MV-4-11 (cell line): ENCODE data around the gene NRXN3.

Source experiments
- DNase-seq: peaks from one replicate; lab custom pipeline; 2025; lab: John Stamatoyannopoulos, UW

The NRXN3 gene

DNA sequence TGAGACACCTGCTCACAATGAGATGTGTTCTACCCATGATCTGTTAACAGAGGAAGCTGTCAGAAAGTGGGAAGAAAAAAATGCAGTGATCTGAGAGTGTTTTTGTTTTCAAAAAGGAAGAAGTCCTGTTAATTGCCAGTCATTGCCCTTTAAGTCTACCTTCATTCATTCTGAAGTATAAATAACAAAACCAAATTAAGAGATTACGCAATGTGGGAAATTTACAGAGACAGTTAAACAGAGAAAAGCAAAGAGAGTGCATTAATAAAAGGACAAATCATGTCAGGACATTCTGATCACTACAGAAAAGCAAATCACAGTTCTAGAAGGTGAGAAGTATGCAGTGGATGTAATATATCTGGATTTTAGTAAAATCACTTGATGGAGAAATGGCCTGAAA lies 154.2 kb downstream of the NRXN3 start:
- DNase-seq, result no peak

DNA sequence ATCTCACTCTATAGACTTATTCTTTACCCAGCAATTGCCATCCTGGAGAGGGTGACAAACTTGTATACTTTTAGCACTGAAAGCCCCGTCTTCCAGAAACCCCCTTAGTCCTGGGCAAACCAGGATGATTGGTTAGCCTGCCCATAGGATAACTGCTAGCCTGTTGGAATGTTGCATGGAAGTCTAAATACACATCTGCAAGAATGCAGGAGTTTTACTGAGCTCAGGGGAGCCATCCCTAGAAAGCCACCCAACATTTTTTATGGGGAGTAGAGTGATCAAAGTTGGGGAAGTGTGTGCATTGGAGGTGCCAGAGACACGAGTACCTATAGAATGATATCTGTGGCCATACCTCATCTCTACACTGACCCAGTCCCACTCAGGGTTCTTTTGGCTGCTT lies 155.7 kb downstream of the NRXN3 start:
- DNase-seq, result no peak

DNA sequence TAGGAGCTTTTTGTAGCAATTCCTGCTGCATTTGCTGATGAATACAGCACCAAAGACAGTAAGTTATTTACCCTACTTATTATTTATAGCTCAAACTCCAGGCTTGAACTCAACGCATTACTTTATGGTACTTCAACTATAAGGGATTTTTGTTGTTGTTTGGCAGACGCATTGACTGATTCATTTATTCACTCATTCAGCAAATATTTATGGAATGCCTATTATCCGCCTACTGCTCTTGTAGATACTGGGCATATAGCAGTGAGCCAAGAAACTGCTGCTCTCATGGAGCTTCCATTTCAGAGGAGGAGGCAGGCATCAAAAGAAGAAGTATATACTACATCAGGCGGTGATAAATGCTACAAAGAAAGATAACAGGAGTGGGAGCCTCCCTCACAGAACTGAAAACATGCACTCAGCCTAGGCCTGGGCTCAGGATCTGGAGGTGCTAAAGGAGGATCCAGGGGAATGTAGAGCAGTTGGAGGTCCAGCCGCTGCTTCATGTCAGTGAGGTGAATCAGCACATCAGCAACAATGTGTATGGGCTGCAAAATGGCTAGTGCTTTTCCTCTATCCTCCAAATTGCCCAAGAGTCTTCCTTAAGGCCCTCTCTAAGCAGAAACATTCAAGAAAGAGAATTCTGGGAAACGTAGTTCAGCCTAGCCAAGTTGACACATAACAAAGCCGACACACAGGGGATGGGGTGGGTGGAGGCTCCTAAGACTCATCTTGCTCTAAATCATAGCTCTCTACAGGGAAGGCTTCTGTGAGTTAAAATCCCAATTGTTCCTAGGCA lies 157.5 kb downstream of the NRXN3 start:
- DNase-seq, result no peak

DNA sequence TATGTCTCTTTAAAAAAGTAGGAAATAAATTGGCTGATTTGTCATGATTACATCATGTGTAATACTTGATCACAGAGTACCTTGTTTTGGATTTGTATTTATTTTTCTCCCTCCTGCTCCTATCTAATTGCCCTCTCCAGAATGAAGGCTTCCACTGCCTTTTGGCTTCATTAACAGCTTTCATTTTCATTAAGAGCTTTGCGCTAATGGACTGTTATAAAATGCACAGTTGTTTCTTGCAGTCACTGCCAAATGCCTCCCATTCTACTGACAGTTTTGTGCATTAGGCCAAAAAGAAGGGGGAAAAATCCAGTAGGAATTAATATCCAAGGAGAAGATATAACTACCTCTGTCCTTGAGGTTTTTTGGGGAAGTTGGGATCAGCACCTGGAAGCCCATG lies 159.2 kb downstream of the NRXN3 start:
- DNase-seq, result no peak

DNA sequence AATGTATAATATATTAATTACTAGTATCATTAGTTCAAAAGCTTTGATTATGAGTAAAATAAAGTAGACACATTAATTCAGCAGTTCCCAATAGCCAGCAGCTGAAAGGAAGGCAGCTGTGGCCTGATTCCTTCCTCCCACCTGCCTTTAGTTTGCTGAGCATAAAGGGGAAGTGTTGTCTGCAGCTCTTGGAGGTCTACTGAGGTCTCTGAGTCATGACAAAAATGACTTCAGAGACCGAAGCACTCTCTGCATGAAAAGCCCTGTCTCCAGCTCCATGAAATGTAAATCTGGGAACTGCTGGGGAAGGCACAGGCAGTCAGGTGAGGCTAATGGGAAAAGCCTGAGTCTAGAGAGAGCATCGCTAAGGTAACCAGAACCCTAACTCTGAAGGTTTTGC lies 165.4 kb downstream of the NRXN3 start:
- DNase-seq, result peak; percentile 63

DNA sequence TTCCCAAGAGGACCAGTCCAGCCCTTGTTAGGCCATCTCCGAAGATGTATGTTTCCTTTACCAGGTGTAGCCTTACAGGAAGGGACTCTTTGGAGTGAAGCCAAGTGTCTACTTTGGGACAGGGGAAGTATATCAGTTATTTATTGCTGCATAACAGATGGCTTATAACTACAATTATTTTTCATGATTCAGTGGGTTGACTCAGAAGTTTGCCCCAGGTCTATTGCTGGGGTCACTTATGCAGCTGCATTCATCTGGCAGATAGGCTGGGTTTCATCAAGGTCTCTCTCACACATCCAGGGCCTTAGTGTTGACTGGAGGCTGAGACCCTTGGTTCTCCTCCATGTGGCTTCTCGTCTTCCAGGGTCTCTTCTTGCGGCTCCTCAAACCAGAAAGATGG lies 170.1 kb downstream of the NRXN3 start:
- no peak for DNase-seq

DNA sequence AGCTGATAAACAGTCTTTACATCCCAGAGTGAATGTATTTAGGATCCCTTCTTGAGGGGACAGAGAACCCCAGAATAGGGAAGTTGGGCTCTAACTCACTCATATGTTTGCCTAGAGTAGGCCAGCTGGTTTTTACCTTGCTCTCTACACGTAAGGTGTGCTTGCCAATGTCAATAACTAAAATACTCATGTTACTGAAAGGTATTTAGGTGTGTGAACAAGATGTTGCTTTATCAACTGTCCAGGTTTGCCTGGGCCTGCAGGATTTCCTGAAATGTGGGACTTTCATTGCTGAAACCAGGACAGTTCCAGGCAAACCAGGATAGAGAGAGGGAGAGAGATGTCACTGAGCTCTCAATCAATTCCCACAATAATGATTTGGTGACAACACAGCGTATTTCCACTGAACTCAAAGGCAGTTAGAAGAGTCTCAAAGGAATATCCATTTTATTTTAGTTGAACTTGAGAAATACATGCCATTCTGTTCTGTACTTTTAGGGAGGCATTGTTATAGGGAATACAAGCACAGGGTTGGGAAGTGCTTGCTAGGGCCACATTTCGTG lies 171.7 kb downstream of the NRXN3 start:
- DNase-seq, result no peak

DNA sequence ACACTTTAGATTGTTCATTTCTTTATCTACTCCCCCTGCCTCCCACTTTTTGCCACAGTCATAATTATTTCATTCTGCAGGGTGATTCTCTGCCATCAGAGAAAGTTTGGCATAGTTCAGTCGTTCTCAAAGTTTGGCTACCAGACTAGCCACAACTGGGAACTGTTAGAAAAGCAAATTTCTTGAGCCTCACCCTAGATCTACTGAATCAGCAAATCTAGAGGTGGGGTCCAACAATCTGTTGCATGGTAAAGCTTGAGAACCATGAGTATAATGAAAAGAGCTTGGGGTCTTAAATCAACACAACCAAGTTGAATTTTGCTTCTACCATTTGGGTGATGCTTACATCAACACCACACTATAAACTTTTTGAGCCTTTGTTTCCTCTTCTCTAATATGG lies 172.7 kb downstream of the NRXN3 start:
- DNase-seq, result no peak

DNA sequence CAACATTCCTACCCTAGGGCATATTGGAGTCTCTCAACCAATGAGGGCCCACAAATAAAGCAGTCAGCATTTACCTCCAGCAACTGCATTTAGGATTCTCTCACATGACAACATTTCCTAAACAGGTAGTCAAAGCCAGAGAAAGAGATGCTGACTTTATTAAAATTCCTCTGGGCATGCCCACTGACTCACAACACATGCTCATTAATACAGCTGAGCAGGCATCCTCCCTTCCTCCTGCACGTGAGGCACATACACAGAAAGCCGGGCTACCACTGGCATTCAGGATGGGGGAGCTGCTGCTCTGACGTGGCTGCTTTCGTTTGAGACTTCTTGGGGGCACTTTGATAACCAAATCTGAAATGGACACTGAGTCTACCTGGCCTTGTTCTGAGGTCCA lies 174.1 kb downstream of the NRXN3 start:
- DNase-seq, result no peak

DNA sequence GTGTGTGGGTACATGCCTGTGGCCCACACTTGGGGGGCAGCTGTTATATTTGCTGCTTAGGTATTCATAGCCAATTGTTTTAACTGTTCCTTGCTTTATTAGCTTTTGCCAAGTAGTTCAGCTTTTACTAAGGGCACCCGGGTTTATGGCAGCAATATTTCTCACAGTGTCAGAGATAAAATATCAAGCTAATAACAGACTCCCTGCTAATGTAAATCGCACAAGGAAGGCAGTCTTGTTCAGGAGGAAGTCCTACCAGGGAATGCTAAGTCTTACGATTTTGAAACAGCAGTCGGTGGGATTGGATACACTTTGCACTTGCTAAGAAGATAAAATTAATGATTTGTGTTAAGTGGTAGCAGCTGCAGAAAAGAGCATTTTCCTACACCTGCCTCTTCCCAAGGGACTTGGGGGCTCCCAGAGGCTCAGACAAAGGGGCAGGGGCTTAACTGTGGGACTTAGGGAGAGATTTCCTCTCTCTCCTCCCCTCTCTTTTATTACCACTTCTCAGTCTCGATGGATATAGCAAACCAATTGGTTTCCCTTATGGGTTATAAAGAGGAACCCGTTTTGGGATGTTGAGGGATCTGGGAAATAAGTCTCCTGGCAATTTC lies 175.1 kb downstream of the NRXN3 start:
- DNase-seq, result no peak

DNA sequence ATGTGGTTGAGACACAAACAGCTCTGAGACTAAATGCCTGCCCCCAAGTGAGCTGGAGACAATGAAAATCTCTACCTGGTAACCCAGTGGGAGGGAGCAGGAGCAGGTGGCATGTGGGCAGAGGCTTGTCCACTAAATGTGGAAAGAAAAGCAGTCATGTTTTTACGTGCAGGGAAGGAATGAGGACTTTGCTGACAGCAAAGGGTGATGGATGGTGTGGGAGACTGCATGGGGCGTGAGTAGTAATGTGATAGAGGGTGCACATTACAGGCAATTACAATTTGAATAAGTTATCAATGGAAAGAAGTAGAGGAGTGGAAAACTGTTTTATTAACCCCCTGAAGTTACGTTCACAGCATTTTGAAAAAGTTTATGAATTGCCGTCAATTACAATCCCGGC lies 176.6 kb downstream of the NRXN3 start:
- DNase-seq, result no peak

DNA sequence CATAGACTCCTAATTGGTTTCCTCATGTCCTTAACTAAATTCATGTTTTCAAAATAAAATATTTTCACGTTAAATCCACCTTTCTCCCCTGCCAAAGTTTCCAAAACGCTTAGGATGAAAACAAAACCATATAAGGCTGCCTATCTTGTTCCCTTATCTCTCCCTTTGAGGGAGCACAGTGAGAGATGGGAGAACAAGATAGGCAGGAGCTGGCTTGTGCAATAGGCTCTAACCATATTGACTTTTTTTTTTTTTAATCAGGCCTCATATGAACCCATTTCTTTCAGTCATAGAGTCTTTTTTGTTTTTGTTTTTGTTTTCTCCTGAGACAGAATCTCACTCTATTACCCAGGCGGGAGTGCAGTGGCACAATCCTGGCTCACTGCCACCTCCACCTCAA lies 184.9 kb downstream of the NRXN3 start:
- no peak for DNase-seq

DNA sequence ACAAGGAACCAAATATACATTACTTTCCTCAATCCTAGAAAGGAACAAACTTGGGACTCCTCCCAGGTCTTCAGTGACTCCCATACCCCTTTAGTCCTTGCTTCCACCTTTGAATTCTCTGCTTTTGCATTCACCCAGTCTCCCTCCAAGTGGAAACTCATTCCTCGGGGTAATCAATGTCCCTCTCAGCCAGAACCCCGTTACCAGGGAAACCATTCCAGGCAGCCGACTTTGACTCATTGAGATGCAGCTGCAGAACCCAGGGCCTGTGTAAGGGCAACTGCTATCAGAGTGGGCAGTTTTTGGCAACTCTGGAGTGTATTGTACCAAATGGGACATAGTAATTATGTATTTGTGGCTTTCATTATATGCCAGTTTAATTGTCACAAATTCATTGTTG lies 186.2 kb downstream of the NRXN3 start:
- no peak for DNase-seq

DNA sequence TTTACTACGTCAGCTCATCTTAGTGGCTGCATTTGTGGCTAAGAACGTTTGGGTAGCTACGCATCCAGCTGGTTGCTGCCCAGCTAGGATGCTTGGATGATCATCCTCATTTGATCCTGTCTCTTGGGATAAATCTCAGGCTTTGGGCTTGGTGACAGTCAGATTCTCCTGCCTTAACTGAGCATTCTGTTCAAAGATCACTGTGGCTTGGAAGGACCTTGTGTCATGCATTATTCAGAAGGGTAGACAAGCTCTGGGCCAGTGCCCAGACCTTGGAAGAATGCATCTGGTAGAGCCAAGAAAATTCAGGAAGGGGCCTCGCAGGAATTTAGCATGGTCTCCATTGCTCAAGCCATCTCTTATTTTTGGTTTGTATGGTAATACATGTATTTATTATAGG lies 188.4 kb downstream of the NRXN3 start:
- no peak for DNase-seq

DNA sequence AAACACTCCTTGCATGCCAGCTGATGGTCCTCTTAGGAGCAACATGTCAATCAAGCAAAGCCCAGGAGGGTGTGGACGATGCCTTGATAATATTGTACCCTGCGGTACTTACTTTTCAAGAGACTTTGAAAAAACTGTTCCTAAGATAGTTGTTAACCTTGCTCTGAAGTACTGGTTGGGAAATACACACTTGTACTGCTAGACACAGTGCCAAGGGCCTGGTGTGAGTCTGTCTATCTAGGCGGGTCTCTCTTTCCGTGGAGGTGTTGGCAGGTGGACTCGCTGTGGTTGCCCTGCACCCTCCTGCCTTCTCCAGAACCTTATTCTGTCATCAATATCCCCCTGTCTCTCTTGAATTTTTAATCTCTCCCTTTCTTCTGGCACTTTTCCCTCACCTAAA lies 189.4 kb downstream of the NRXN3 start:
- DNase-seq, result no peak

DNA sequence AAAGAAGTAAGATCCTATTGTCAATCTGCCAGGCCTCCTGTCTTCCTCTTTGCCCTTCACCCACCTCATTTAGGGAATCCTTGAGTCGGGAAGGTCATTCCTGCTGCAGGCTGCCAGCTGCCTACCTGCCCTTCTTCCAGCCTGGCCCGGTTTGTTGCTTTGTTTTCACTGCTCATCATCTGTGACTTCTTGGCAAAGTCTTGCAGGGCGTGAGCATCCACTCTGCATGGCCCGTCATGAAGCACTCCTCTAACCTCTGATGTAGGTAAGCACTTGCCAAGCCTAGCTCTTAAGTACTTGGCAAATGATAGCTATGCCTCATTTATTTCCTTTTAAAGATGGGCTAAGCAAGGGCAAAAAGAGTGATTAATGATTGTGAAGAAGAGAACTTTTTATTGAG lies 192.8 kb downstream of the NRXN3 start:
- DNase-seq, result no peak

DNA sequence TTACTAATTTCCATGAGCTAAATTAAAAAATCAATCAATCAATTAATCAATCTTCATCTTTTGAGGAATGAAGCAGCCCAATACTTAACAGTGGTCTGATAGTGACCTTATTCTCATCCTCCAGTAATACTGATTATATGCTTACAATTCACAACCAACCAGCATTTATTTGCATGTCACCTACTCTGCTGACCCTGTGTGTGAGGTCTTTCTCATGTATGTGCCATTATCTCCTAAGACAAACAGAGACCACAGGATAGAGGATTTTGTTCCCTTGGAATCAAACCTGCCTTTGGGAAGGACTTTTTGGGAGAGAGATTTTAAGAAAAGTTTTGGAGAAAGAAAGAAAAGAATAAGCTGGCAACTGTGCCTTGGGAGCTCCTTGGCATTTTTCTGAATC lies 197.2 kb downstream of the NRXN3 start:
- no peak for DNase-seq

DNA sequence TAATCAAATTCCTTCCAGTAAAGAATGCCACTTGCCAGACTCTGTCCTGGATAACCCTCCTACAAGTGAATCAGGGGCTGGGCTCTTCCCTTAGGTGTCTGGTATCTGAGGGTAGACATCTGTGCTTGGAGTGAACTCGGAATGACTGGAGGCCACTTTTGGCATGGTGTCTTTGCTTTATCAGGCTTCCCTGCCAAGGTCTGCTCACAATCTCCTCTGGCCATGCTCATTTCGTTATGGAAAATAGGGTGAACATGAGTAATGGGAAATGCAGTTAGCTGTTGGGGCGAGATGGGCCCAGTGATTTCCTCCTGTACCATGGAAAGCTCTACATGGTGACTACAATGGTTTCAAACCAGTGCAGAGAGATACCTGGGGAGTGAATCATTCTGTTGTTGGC lies 212.9 kb downstream of the NRXN3 start:
- DNase-seq, result no peak

DNA sequence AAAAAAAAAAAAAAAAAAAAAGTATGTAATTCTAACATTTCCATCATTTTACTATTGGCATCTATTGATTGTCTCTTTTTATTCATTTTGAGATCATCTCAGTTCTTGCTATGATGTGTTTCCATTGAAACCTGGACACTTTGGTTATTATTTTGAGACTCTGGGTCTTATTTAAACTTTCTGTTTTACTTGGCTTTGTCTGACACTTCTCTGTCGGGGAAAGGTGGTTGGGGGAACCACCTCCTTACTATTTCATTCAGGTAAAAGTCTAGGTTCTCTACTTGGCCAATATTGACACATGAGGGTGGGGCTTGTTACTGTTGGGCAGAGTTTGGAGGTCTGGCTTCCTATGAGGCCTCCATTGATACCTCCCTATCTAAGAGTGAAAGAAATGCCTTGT lies 228.0 kb downstream of the NRXN3 start:
- no peak for DNase-seq

DNA sequence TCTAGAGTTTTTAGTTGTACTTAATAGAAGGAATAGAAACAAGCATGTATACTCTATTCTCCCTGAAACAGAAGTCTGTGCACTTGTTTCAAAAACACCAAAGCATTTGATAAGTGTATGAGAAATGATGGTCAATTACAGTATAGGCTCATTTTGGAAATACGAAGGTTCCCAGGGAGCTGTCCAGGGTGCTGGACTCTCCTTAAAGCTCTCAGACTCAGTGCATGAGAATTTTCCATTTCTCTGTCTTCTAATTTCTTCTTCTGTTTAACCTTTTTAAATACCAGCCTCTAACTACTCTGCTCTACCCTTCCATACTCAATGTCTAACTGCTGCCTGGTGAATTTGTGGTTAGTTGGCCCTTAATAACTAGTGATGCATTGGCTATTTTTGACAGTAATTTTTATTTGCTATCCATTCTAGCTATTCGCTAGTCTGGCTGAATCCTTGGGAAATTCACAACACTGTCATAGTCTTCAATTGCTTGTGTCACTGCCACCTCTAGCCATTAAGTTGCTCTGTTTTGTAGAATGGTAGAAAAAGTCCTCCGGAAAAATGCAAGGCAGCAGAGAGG lies 229.2 kb downstream of the NRXN3 start:
- no peak for DNase-seq

DNA sequence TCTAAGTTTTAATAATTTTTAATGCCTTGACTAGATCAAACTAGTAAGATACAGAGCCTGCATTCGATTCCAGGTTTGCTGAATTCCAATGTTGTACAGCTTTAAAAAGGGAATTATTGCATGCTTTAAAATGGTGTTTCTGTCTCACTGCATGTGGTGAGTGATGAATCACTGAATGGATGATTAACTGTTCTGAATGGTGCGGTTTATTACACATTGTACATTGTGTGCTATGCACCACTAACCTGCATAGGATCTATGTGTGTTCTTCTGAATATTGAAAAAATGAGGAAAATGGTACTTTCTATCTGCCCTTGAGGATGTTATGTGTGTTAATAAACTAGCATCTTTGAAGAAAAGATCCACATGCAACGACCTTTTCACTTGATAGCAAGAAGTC lies 231.7 kb downstream of the NRXN3 start:
- DNase-seq, result no peak

DNA sequence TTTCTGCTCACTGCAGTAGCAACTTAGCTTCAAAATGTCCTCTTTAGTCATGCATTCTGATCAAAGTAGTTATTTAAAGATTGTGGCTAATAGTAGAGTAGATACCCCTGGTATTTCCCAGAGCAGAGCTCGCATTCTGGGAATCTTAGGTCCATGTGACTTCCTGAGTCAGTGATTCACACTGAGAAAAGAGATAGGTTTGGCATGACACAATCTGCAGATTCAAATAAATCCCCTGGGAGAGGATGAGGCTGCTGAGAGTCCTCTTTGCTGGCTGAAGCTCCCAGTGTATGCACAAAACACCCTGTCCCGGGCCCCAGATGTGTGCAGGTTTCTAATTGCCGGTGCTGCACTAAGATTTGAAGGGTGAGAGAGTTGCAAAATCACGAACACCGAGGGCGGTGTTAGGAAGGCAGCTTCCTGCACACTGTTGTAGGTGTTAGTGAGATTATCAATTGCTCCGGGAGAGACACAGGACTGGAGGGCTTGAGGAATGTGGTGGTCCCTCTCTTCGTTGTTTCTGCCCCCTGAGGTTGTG lies 233.2 kb downstream of the NRXN3 start:
- no peak for DNase-seq
